Hepatocyte (in vitro differentiated cells): ENCODE measurements around the gene IKZF2. TPM values are rescaled to one million over a fixed set of nuclear protein-coding genes. Genes with fewer than 3 reads are reported as not detected.

Source experiments
- DNase-seq: peaks from one replicate; pipeline ENCODE4 v3.0.0-alpha.2; 2016; ENCODE audit warnings: low spot score
- H2AFZ ChIP-seq: fragments of 200-600 bp; sonication (generic); 2 replicates; pipeline ENCODE4 v1.6.0; 2016; ENCODE audit warnings: antibody characterized with exemption, mild to moderate bottlenecking
- H3K27ac ChIP-seq: fragments of 200-600 bp; sonication (generic); 2 replicates; pipeline ENCODE4 v1.5.1; 2016; ENCODE audit warnings: mild to moderate bottlenecking
- H3K27me3 ChIP-seq: fragments of 200-600 bp; sonication (generic); 2 replicates; pipeline ENCODE4 v1.6.1; 2016
- H3K36me3 ChIP-seq: fragments of 200-600 bp; sonication (generic); replicated peaks from 2 replicates; pipeline ENCODE4 v1.5.1; 2016; ENCODE audit warnings: low read depth; ENCODE audit not compliant: insufficient read depth
- H3K4me1 ChIP-seq: fragments of 200-600 bp; sonication (generic); 2 replicates; pipeline ENCODE4 v1.5.1; 2016; ENCODE audit warnings: mild to moderate bottlenecking, moderate library complexity; ENCODE audit not compliant: insufficient read depth
- H3K4me2 ChIP-seq: fragments of 200-600 bp; sonication (generic); 2 replicates; pipeline ENCODE4 v1.6.0; 2016
- H3K4me3 ChIP-seq: fragments of 200-600 bp; sonication (generic); 2 replicates; pipeline ENCODE4 v1.5.1; 2016; ENCODE audit warnings: mild to moderate bottlenecking
- H3K79me2 ChIP-seq: fragments of 200-600 bp; sonication (generic); 2 replicates; pipeline ENCODE4 v1.6.0; 2017; ENCODE audit warnings: mild to moderate bottlenecking
- H3K9me2 ChIP-seq: fragments of 200-600 bp; sonication (generic); replicated peaks from 2 replicates; pipeline ENCODE4 v1.6.0; 2017; ENCODE audit warnings: mild to moderate bottlenecking; ENCODE audit not compliant: insufficient read depth
- H3K9me3 ChIP-seq: fragments of 200-600 bp; sonication (generic); 2 replicates; pipeline ENCODE4 v1.5.1; 2016; ENCODE audit warnings: low read depth, mild to moderate bottlenecking
- H4K20me1 ChIP-seq: fragments of 200-600 bp; sonication (generic); 2 replicates; pipeline ENCODE4 v1.6.0; 2016; ENCODE audit warnings: mild to moderate bottlenecking; ENCODE audit not compliant: insufficient read depth, poor library complexity, severe bottlenecking
- EZH2 ChIP-seq: fragments of 200-600 bp; sonication (generic); IDR thresholded peaks from 2 replicates; pipeline ENCODE4 v1.6.1; 2016; ENCODE audit warnings: antibody characterized with exemption, mild to moderate bottlenecking, borderline replicate concordance
- EZH2phosphoT487 ChIP-seq: fragments of 200-600 bp; sonication (generic); IDR thresholded peaks from one replicate; pipeline ENCODE4 v1.6.1; 2018; ENCODE audit warnings: antibody characterized with exemption, mild to moderate bottlenecking, low read depth, moderate library complexity; ENCODE audit not compliant: unreplicated experiment, severe bottlenecking
- WGBS: methylation state at CpG from one replicate; pipeline ENCODE4 v1.1.6; 2016; ENCODE audit warnings: low lambda C conversion rate; ENCODE audit errors: missing lambda C conversion rate; 5-methylcytosine and 5-hydroxymethylcytosine counted together
- polyA plus RNA-seq: library from polyadenylated mRNA; unstranded; fragments of >200 nt; fragmentation: Nextera tagmentation; extraction: Ambion mirVana; gene quantifications from 2 replicates; pipeline ENCODE4 v1.2.1, GENCODE V29; 2016
- total RNA-seq: library from RNA; depleted of rRNA; stranded (reverse); fragments of >200 nt; gene quantifications from 2 replicates; pipeline ENCODE4 v1.2.3, GENCODE V29; 2014
- TF ChIP-seq, protein P1 (sequence below): fragments of 200-600 bp; sonication (generic); IDR thresholded peaks from 2 replicates; pipeline ENCODE4 v1.5.1; 2016; ENCODE audit warnings: antibody characterized with exemption, mild to moderate bottlenecking; ENCODE audit not compliant: poor library complexity

Gene IKZF2
- total and polyA plus RNA-seq, 2 experiments from 2014 or later, result 1.4 to 13.1 TPM

DNA sequence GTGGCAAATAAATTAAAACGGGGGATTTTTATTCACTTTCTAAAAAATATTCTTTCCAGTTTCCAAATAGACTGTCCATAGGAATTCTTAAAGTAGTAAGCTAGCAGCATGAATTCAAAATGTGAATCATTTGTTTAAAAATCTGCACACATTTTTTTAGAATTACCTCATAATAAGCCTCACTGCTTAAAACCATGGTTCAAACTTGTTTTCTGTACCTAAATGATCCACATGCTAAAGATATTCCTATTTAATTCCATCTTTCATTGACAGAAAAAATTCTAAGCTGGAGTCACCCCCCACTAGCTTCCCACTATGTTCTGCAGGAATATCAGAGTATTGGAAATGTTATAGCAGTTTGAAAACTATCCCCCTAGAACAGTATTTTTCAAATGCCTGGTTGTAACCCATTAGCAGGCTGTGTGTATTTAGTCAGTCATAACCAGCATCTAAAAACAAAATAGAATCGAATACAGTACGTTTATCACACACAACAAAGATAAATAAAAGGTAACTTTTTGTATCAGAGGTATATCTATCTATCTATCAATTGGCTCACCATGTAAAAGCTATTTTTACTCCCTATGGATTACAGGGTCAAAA lies 11.2 kb upstream of the IKZF2 start:
- TF ChIP-seq EZH2 (no peak), EZH2phosphoT487 (no peak)
- TF ChIP-seq, protein P1, sequence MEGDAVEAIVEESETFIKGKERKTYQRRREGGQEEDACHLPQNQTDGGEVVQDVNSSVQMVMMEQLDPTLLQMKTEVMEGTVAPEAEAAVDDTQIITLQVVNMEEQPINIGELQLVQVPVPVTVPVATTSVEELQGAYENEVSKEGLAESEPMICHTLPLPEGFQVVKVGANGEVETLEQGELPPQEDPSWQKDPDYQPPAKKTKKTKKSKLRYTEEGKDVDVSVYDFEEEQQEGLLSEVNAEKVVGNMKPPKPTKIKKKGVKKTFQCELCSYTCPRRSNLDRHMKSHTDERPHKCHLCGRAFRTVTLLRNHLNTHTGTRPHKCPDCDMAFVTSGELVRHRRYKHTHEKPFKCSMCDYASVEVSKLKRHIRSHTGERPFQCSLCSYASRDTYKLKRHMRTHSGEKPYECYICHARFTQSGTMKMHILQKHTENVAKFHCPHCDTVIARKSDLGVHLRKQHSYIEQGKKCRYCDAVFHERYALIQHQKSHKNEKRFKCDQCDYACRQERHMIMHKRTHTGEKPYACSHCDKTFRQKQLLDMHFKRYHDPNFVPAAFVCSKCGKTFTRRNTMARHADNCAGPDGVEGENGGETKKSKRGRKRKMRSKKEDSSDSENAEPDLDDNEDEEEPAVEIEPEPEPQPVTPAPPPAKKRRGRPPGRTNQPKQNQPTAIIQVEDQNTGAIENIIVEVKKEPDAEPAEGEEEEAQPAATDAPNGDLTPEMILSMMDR, result no peak
- H4K20me1 ChIP-seq, result no peaks in the 10 kb centered on the region
- H3K4me3 ChIP-seq, result no peak overlapping the region
- H3K79me2 ChIP-seq, result no peaks in the 10 kb centered on the region
- H3K27me3 ChIP-seq, result no peaks in the 10 kb centered on the region
- 93% methylated on average over 3 of the region's 3 CpGs for WGBS
- H3K36me3 ChIP-seq, result no peaks in the 10 kb centered on the region
- no peaks in the 10 kb centered on the region for H3K9me2 ChIP-seq
- H3K27ac ChIP-seq, result no peak overlapping the region
- H3K9me3 ChIP-seq, result no peaks in the 10 kb centered on the region
- no peak overlapping the region for H2AFZ ChIP-seq
- peaks cover 4% of the 10 kb centered on the region for H3K4me1 ChIP-seq
- H3K4me2 ChIP-seq, result no peak overlapping the region
- no peak for DNase-seq

DNA sequence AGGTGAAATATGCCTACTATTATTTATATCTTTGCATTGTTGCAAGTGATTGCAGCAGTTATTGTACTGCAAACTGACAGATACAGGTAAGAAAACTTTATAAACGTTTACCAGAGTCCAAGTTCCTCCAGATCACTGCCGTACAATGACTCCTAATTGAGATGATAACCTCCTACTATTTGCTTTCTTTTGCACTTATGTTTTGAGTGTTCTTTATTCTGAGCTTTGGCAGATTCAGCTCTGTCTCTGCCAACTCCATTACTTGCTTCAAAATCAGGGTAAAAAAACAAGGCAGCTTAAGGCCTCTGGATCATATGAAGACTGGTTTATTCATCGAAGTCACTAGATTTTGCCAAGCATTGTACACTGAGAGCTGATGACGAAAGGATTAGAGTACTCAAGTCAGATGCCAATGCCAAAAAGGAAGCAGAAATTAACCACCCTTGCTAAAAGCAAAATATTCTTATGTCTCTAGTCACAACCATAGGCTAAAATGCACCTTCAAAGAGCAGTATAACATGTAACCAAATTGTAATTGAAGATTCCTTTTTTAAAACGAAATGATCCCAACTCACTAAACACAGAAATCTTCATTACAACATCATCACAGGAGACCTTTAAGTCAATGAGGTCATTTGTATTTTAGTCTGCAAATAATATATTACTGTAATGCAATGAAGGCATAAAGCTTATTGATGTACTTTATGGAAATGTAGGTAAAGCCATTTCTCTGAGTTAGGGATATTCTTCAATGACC lies 10.5 kb upstream of the IKZF2 start:
- no peak overlapping the region for H2AFZ ChIP-seq
- no peak overlapping the region for H3K4me2 ChIP-seq

DNA sequence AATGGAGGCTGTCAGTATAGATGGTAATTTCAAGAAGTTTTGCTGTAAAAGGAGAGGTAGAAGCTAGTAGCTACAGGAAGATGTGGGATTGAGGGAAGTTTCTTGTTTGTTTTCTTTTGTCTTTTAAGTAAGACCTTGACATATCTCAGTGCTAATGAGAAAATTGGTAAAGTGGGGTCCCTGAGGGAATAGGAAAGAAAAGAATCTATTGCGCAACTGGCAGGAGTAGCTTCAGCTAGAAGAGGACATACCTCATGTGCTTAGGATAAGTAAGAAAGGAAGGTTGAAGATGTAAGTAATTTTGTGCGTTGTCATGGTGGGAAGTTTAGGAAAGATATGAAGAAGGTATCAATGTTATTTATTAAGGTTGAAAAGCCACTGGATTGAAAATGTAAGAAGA lies 8.4 kb upstream of the IKZF2 start:
- Histone ChIP-seq H3K9me3 (no peaks in the 10 kb centered on the region), H3K27me3 (no peaks in the 10 kb centered on the region), H4K20me1 (no peaks in the 10 kb centered on the region), H3K9me2 (no peaks in the 10 kb centered on the region), H3K4me3 (no peak overlapping the region), H3K79me2 (no peaks in the 10 kb centered on the region), H3K36me3 (no peaks in the 10 kb centered on the region), H3K27ac (no peak overlapping the region), H3K4me2 (no peak overlapping the region), H3K4me1 (peaks cover 4% of the 10 kb centered on the region), H2AFZ (no peak overlapping the region)
- TF ChIP-seq EZH2phosphoT487, result no peak
- TF ChIP-seq, protein P1, result no peak
- TF ChIP-seq EZH2, result no peak
- DNase-seq, result no peak
- 82% methylated on average over 2 of the region's 2 CpGs for WGBS

More for the DNA sequence above, 10.5 kb upstream of the IKZF2 start:
- H3K4me3 ChIP-seq, result no peak overlapping the region
- H3K4me1 ChIP-seq, result peaks cover 4% of the 10 kb centered on the region
- DNase-seq, result no peak
- H4K20me1 ChIP-seq, result no peaks in the 10 kb centered on the region
- H3K9me3 ChIP-seq, result no peaks in the 10 kb centered on the region
- no peaks in the 10 kb centered on the region for H3K36me3 ChIP-seq
- WGBS, result 57% methylated on average over 5 of the region's 5 CpGs
- no peaks in the 10 kb centered on the region for H3K79me2 ChIP-seq
- no peak for TF ChIP-seq EZH2phosphoT487
- TF ChIP-seq EZH2, result no peak
- TF ChIP-seq, protein P1, result no peak
- no peaks in the 10 kb centered on the region for H3K9me2 ChIP-seq
- H3K27me3 ChIP-seq, result no peaks in the 10 kb centered on the region
- H3K27ac ChIP-seq, result no peak overlapping the region
